ENCODE results near the gene PHRF1. TPM values are rescaled to one million over a fixed set of nuclear protein-coding genes. Genes with fewer than 3 reads are reported as not detected.

PHRF1 gene
- total and polyA plus RNA-seq, 2 of the 4 experiments (the other 2 are of a cell fraction) = 10.9 to 17.5 TPM

GRCh38 chr11:657691-658126 is 81.4 kb downstream of the PHRF1 start:
- H4K8ac ChIP-seq (ENCODE audit: low read depth in 2 of 2, low read length in 2 of 2) = no peak overlapping the region
- H4K20me1 ChIP-seq (ENCODE audit: insufficient read depth, low read length) = peaks cover 8% of the 10 kb centered on the region
- POLR2A ChIA-PET (ENCODE audit: unreplicated experiment) = no interaction called here
- H2BK20ac ChIP-seq (ENCODE audit: low read depth, low read length) = no peak overlapping the region
- no peaks in the 10 kb centered on the region for H3K27me3 ChIP-seq (ENCODE audit: control insufficient read depth, insufficient read depth, low read length)
- intact Hi-C loops (cut with micrococcal nuclease) (no loop called here), dilution Hi-C loops (cut with HindIII; ENCODE audit: low sequenced_read_pairs, unreplicated experiment) (no loop called here), in situ Hi-C loops (cut with MboI; ENCODE audit: low sequenced_read_pairs) (no loop called here)
- H3K23ac ChIP-seq (ENCODE audit: low read depth, low read length) = no peak overlapping the region
- no peak overlapping the region for H2AK5ac ChIP-seq (ENCODE audit: low read depth, low read length)
- H2AFZ ChIP-seq (replicated peaks; ENCODE audit: low read length, poor library complexity) = no peak overlapping the region
- no peak overlapping the region for H3K14ac ChIP-seq (replicated peaks; ENCODE audit: low read depth, low read length)
- no peak overlapping the region for H4K5ac ChIP-seq (ENCODE audit: low read depth, low read length)
- ATAC-seq (ENCODE audit: low read depth) (no peak), DNase-seq (no peak)
- peaks cover 5 to 6% of the 10 kb centered on the region in 2 experiments; a peak in 2 of 4 replicates for H3K79me1 ChIP-seq (ENCODE audit: low read depth in 1 of 2, low read length in 2 of 2)
- no peak overlapping the region for H3K56ac ChIP-seq (ENCODE audit: extremely low read depth, insufficient read depth, low read length)
- no peak overlapping the region for H2BK15ac ChIP-seq (ENCODE audit: low read depth, low read length)
- H3K18ac ChIP-seq (ENCODE audit: low read depth, low read length) = no peak overlapping the region
- CTCF ChIA-PET = no interaction called here
- no peaks in the 10 kb centered on the region for H3K9me1 ChIP-seq (ENCODE audit: insufficient read depth, low read length)
- H3K27ac ChIP-seq (ENCODE audit: insufficient read depth, low read length) = no peak overlapping the region
- TF ChIP-seq MAZ (IDR thresholded peaks at IDR 0.05; ENCODE audit: borderline replicate concordance, low read depth, low read length) (no peak), RFX5 (IDR thresholded peaks at IDR 0.05; ENCODE audit: low read depth, low read length) (no peak), NFE2L2 (IDR thresholded peaks at IDR 0.05; ENCODE audit: low read depth, low read length) (no peak), MXI1 (IDR thresholded peaks at IDR 0.05; ENCODE audit: borderline replicate concordance, low read depth, low read length) (no peak), RAD21 (IDR thresholded peaks at IDR 0.05; ENCODE audit: low read length) (no peak), BHLHE40 (IDR thresholded peaks at IDR 0.05; ENCODE audit: low read depth, low read length) (no peak), POLR2A (IDR thresholded peaks at IDR 0.05; ENCODE audit: low read depth, low read length) (no peak), MAFK (IDR thresholded peaks at IDR 0.05; ENCODE audit: low read depth, low read length) (no peak), FOS (IDR thresholded peaks at IDR 0.05; ENCODE audit: low read depth, low read length) (no peak), RCOR1 (IDR thresholded peaks at IDR 0.05; ENCODE audit: insufficient replicate concordance, low read length) (no peak), CEBPB (IDR thresholded peaks at IDR 0.05; ENCODE audit: low read depth, low read length) (no peak), SMC3 (IDR thresholded peaks at IDR 0.05; ENCODE audit: low read depth, low read length) (no peak), ELK1 (IDR thresholded peaks at IDR 0.05; ENCODE audit: borderline replicate concordance, low read depth, low read length) (no peak), CHD1 (IDR thresholded peaks at IDR 0.05; ENCODE audit: low read depth, low read length) (no peak)
- TF ChIP-seq, protein P1, sequence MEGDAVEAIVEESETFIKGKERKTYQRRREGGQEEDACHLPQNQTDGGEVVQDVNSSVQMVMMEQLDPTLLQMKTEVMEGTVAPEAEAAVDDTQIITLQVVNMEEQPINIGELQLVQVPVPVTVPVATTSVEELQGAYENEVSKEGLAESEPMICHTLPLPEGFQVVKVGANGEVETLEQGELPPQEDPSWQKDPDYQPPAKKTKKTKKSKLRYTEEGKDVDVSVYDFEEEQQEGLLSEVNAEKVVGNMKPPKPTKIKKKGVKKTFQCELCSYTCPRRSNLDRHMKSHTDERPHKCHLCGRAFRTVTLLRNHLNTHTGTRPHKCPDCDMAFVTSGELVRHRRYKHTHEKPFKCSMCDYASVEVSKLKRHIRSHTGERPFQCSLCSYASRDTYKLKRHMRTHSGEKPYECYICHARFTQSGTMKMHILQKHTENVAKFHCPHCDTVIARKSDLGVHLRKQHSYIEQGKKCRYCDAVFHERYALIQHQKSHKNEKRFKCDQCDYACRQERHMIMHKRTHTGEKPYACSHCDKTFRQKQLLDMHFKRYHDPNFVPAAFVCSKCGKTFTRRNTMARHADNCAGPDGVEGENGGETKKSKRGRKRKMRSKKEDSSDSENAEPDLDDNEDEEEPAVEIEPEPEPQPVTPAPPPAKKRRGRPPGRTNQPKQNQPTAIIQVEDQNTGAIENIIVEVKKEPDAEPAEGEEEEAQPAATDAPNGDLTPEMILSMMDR (conservative IDR thresholded peaks at IDR 0.05; ENCODE audit: low read depth, low read length) = no peak
- TF ChIP-seq, protein P2, sequence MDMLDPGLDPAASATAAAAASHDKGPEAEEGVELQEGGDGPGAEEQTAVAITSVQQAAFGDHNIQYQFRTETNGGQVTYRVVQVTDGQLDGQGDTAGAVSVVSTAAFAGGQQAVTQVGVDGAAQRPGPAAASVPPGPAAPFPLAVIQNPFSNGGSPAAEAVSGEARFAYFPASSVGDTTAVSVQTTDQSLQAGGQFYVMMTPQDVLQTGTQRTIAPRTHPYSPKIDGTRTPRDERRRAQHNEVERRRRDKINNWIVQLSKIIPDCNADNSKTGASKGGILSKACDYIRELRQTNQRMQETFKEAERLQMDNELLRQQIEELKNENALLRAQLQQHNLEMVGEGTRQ (IDR thresholded peaks at IDR 0.05; ENCODE audit: low read depth, low read length) = no peak
- H3K4ac ChIP-seq (ENCODE audit: low read depth, low read length) = no peak overlapping the region
- no peak overlapping the region for H2AK9ac ChIP-seq (replicated peaks; ENCODE audit: low read depth, low read length, poor library complexity)
- no peak overlapping the region for H2BK120ac ChIP-seq (ENCODE audit: low read depth, low read length)
- H3K9ac ChIP-seq (ENCODE audit: low read depth, low read length) = no peak overlapping the region
- WGBS, 2 experiments (ENCODE audit: extremely low coverage in 2 of 2, insufficient read length in 1 of 2) = no CpG with 5 or more reads among the region's 14 CpGs
- H3K4me3 ChIP-seq (ENCODE audit: insufficient read depth, low read depth, low read length) = no peak overlapping the region
- H3K36me3 ChIP-seq (ENCODE audit: control insufficient read depth, insufficient read depth, low read length) = peaks cover 22% of the 10 kb centered on the region
- no TSS peak for BruUV-seq (replicated peaks)
- no peaks in the 10 kb centered on the region for H3K4me1 ChIP-seq (ENCODE audit: control insufficient read depth, insufficient read depth, low read length)
- no peak overlapping the region for H2BK5ac ChIP-seq (ENCODE audit: low read depth, low read length, poor library complexity, severe bottlenecking)
- no peaks in the 10 kb centered on the region for H3K9me3 ChIP-seq (ENCODE audit: control insufficient read depth, insufficient read depth, low read length)
- H4K91ac ChIP-seq (ENCODE audit: insufficient read depth, low read depth, low read length) = no peak overlapping the region
- H3K4me2 ChIP-seq (ENCODE audit: low read depth, low read length) = no peak overlapping the region

Measured in IMR-90 (cell line).